ENCODE results near the gene PPP6R2.
"Not testable (repeated sequence)": the region's sequence is repeated elsewhere in the genome, so short reads cannot be mapped to it uniquely, and the experiment has no call there.

Gene PPP6R2

GRCh38 chr22:50432877-50433510 lies 89.9 kb downstream of the PPP6R2 start:
- DNase-seq = not testable (repeated sequence)

- no peak for DNase-seq
Observed at GRCh38 chr22:50434849-50435248, 91.7 kb downstream of the PPP6R2 start.

GRCh38 chr22:50435291-50436014 lies 92.3 kb downstream of the PPP6R2 start:
- no peak for DNase-seq

GRCh38 chr22:50436015-50436830 lies 93.1 kb downstream of the PPP6R2 start:
- no peak for DNase-seq

GRCh38 chr22:50436841-50437341 lies 93.8 kb downstream of the PPP6R2 start:
- no peak for DNase-seq

GRCh38 chr22:50437511-50438304 lies 94.6 kb downstream of the PPP6R2 start:
- no peak for DNase-seq

- DNase-seq = no peak
Observed at GRCh38 chr22:50438305-50439275, 95.5 kb downstream of the PPP6R2 start.

- no peak for DNase-seq
Observed at GRCh38 chr22:50439314-50439870, 96.3 kb downstream of the PPP6R2 start.

- no peak for DNase-seq
Observed at GRCh38 chr22:50439871-50440331, 96.8 kb downstream of the PPP6R2 start.

GRCh38 chr22:50440544-50441249 lies 97.6 kb downstream of the PPP6R2 start:
- no peak for DNase-seq

GRCh38 chr22:50441428-50441993 lies 98.4 kb downstream of the PPP6R2 start:
- no peak for DNase-seq

GRCh38 chr22:50443197-50443596 lies 100.1 kb downstream of the PPP6R2 start:
- DNase-seq = no peak

- DNase-seq = no peak
Observed at GRCh38 chr22:50443801-50444625, 100.9 kb downstream of the PPP6R2 start.

GRCh38 chr22:50444663-50445062 lies 101.5 kb downstream of the PPP6R2 start:
- DNase-seq = peak; percentile 46

- DNase-seq = no peak
Observed at GRCh38 chr22:50445071-50445879, 102.1 kb downstream of the PPP6R2 start.

- no peak for DNase-seq
Observed at GRCh38 chr22:50445880-50446707, 103.0 kb downstream of the PPP6R2 start.

Data from fibroblast of skin of abdomen (primary cell).